ENCODE measurements around the gene COPS7A.

COPS7A gene

GRCh38 chr12:6722863-6723262, 983 bp upstream of the COPS7A start:
- TF ChIP-seq TAF1 (IDR thresholded peaks at IDR 0.05; ENCODE audit: borderline replicate concordance, insufficient read depth, low read length) (no peak), REST (IDR thresholded peaks at IDR 0.05; ENCODE audit: insufficient read depth in 1 of 2, low read depth in 2 of 2, low read length in 2 of 2) (no peak), POLR2AphosphoS5 (IDR thresholded peaks at IDR 0.05; ENCODE audit: low read depth, low read length) (no peak), SIN3A (IDR thresholded peaks at IDR 0.05; ENCODE audit: borderline replicate concordance, insufficient read depth, low read length) (no peak), FOXP2 (optimal IDR thresholded peaks at IDR 0.05; ENCODE audit: borderline replicate concordance, extremely low read depth, extremely low read length, insufficient read depth) (no peak)

DNA sequence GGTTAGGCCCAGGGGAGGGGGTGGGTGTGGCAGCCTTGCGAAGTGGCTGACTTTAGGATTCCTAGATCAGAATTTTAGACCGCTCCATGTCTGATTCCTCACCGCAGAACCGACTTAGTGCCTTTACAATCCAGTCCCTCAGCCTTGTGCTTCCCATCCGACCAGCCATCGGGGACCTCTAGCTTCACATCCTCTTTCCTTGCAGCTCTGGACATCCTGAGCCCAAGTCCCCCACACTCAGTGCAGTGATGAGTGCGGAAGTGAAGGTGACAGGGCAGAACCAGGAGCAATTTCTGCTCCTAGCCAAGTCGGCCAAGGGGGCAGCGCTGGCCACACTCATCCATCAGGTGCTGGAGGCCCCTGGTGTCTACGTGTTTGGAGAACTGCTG, 557 bp downstream of the COPS7A start:
- TF ChIP-seq TAF1 (IDR thresholded peaks at IDR 0.05; ENCODE audit: borderline replicate concordance, insufficient read depth, low read length) (no peak), POLR2AphosphoS5 (IDR thresholded peaks at IDR 0.05; ENCODE audit: low read depth, low read length) (0 out of 2 replicates have a peak, but pooled peaks have one; percentile 5)

DNA sequence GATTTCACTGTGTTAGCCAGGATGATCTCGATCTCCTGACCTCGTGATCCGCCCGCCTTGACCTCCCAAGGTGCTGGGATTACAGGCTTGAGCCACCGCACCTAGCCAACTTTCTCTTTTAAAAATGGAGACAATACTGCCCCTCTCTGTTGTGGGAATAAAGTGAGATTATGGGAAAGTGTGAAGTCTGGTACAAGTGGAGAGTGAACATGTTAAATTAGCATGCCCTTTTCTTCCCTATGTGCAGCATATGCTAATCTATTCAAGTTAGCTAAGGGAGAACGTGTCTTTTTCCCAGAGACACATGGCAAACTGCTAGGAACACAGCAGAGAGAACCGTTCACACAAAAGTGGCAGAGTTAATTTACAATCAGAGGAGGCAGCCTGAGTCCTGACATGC, 1.5 kb downstream of the COPS7A start:
- no peak for TF ChIP-seq TAF1 (IDR thresholded peaks at IDR 0.05; ENCODE audit: borderline replicate concordance, insufficient read depth, low read length)
- no peak for TF ChIP-seq FOXP2 (optimal IDR thresholded peaks at IDR 0.05; ENCODE audit: borderline replicate concordance, extremely low read depth, extremely low read length, insufficient read depth)
- TF ChIP-seq POLR2AphosphoS5 (IDR thresholded peaks at IDR 0.05; ENCODE audit: low read depth, low read length), result no peak
- no peak for TF ChIP-seq REST (IDR thresholded peaks at IDR 0.05; ENCODE audit: insufficient read depth in 1 of 2, low read depth in 2 of 2, low read length in 2 of 2)
- TF ChIP-seq SIN3A (IDR thresholded peaks at IDR 0.05; ENCODE audit: borderline replicate concordance, insufficient read depth, low read length), result no peak

DNA sequence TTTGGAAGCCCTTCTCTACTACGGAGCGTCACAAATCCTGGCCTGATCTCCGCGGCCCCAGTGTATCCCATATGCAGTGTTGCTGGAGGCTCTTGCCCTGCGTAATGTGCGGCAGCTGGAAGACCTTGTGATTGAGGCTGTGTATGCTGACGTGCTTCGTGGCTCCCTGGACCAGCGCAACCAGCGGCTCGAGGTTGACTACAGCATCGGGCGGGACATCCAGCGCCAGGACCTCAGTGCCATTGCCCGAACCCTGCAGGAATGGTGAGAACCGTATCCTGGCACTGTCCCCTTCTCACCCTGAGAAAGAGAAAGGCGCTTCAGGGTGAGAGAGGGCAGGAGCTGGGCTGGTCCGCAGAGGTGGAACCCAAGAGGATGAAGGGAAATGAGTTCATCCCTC, 5.3 kb downstream of the COPS7A start:
- TF ChIP-seq FOXP2 (optimal IDR thresholded peaks at IDR 0.05; ENCODE audit: borderline replicate concordance, extremely low read depth, extremely low read length, insufficient read depth) (no peak), SIN3A (IDR thresholded peaks at IDR 0.05; ENCODE audit: borderline replicate concordance, insufficient read depth, low read length) (no peak), REST (IDR thresholded peaks at IDR 0.05; ENCODE audit: insufficient read depth in 1 of 2, low read depth in 2 of 2, low read length in 2 of 2) (no peak), TAF1 (IDR thresholded peaks at IDR 0.05; ENCODE audit: borderline replicate concordance, insufficient read depth, low read length) (no peak), POLR2AphosphoS5 (IDR thresholded peaks at IDR 0.05; ENCODE audit: low read depth, low read length) (no peak)

GRCh38 chr12:6730169-6730568, 6.3 kb downstream of the COPS7A start:
- TF ChIP-seq POLR2AphosphoS5 (IDR thresholded peaks at IDR 0.05; ENCODE audit: low read depth, low read length), result no peak
- no peak for TF ChIP-seq FOXP2 (optimal IDR thresholded peaks at IDR 0.05; ENCODE audit: borderline replicate concordance, extremely low read depth, extremely low read length, insufficient read depth)

- TF ChIP-seq TAF1 (IDR thresholded peaks at IDR 0.05; ENCODE audit: borderline replicate concordance, insufficient read depth, low read length), result no peak
- no peak for TF ChIP-seq REST (IDR thresholded peaks at IDR 0.05; ENCODE audit: insufficient read depth in 1 of 2, low read depth in 2 of 2, low read length in 2 of 2)
- TF ChIP-seq POLR2AphosphoS5 (IDR thresholded peaks at IDR 0.05; ENCODE audit: low read depth, low read length), result no peak
- no peak for TF ChIP-seq FOXP2 (optimal IDR thresholded peaks at IDR 0.05; ENCODE audit: borderline replicate concordance, extremely low read depth, extremely low read length, insufficient read depth)
- TF ChIP-seq SIN3A (IDR thresholded peaks at IDR 0.05; ENCODE audit: borderline replicate concordance, insufficient read depth, low read length), result no peak
Measured at GRCh38 chr12:6734506-6735387, 10.9 kb downstream of the COPS7A start.

All from PFSK-1 (cell line).